SK-N-SH (cell line): Measurements from ENCODE around the gene CLASP1. TPM values are rescaled to one million over a fixed set of nuclear protein-coding genes. Genes with fewer than 3 reads are reported as not detected.

Source experiments
- CTCF ChIA-PET: fragments of 300-600, 350-600 bp; formaldehyde crosslinking; extraction: SDS; loops from one replicate; lab custom pipeline; 2021; lab: Yijun Ruan, JAX
- POLR2A ChIA-PET: fragments of 350-600 bp; sonication (Branson Sonifier 250); formaldehyde crosslinking; extraction: SDS; loops from one replicate; lab custom pipeline; 2020; ENCODE audit warnings: antibody characterized with exemption, inconsistent platforms; lab: Yijun Ruan, JAX
- DNase-seq: peaks from one replicate; pipeline ENCODE4 v3.0.0; 2012
- H2AFZ ChIP-seq: fragments of 200-600 bp; sonication (generic); 2 replicates; pipeline ENCODE4 v1.8.1; 2016; ENCODE audit warnings: antibody characterized with exemption, mild to moderate bottlenecking, low read depth
- H3F3A ChIP-seq: fragments of 200-600 bp; sonication (generic); replicated peaks from 2 replicates; pipeline ENCODE3; 2016; ENCODE audit warnings: antibody characterized with exemption, mild to moderate bottlenecking; ENCODE audit not compliant: insufficient read depth
- H3K27ac ChIP-seq, 2 experiments: fragments of 200-500 bp in 1 of 2; fragments of 200-600 bp in 1 of 2; sonication (Bioruptor generic) in 1 of 2; sonication (generic), shearing (Covaris generic) in 1 of 2; 2 replicates each; pipeline versions ENCODE4 v1.5.1 to v1.6.1; 2014 to 2016; ENCODE audit warnings: low read depth in 2 of 2, inconsistent platforms in 1 of 2, low read length in 1 of 2, mild to moderate bottlenecking in 1 of 2, mixed read lengths in 1 of 2
- H3K27me3 ChIP-seq: fragments of 200-600 bp; sonication (generic), shearing (Covaris generic); 2 replicates; pipeline ENCODE4 v1.6.1; 2016; ENCODE audit warnings: mixed run types; ENCODE audit not compliant: insufficient read depth
- H3K36me3 ChIP-seq, 2 experiments: fragments of 200-500 bp in 1 of 2; fragments of 200-600 bp in 1 of 2; sonication (Bioruptor generic) in 1 of 2; sonication (generic) in 1 of 2; replicated peaks in 1 of 2; 2 replicates each; pipeline versions ENCODE3 to v1.5.1; 2014 to 2016; ENCODE audit warnings: low read length in 1 of 2, mild to moderate bottlenecking in 1 of 2; ENCODE audit not compliant: insufficient read depth in 2 of 2, control insufficient read depth in 1 of 2
- H3K4me1 ChIP-seq, 2 experiments: fragments of 200-500 bp in 1 of 2; fragments of 200-600 bp in 1 of 2; sonication (Bioruptor generic) in 1 of 2; sonication (generic), shearing (Covaris generic) in 1 of 2; 2 replicates each; pipeline versions ENCODE4 v1.5.1 to v1.6.1; 2014 to 2016; ENCODE audit warnings: low read depth in 1 of 2, low read length in 1 of 2, mixed run types in 1 of 2; ENCODE audit not compliant: insufficient read depth in 2 of 2, control insufficient read depth in 1 of 2
- H3K4me2 ChIP-seq: fragments of 200-600 bp; sonication (generic), shearing (Covaris generic); 2 replicates; pipeline ENCODE4 v1.6.1; 2017; ENCODE audit warnings: mixed run types
- H3K4me3 ChIP-seq, 2 experiments: fragments of 200-500 bp in 1 of 2; fragments of 200-600 bp in 1 of 2; sonication (Bioruptor generic) in 1 of 2; sonication (generic), shearing (Covaris generic) in 1 of 2; 2 replicates each; pipeline versions ENCODE4 v1.5.1 to v1.8.1; 2014 to 2016; ENCODE audit warnings: low read depth in 2 of 2, inconsistent platforms in 1 of 2, low read length in 1 of 2, mild to moderate bottlenecking in 1 of 2, mixed read lengths in 1 of 2, moderate library complexity in 1 of 2
- H3K79me2 ChIP-seq: fragments of 200-600 bp; sonication (generic); 2 replicates; pipeline ENCODE4 v1.8.1; 2017; ENCODE audit warnings: mild to moderate bottlenecking; ENCODE audit not compliant: insufficient read depth
- H3K9ac ChIP-seq: fragments of 200-600 bp; sonication (generic); 2 replicates; pipeline ENCODE4 v1.6.1; 2017; ENCODE audit warnings: mixed run types
- H3K9me2 ChIP-seq: fragments of 200-600 bp; sonication (generic); 2 replicates; pipeline ENCODE4 v1.6.1; 2017; ENCODE audit warnings: mixed run types
- H3K9me3 ChIP-seq: fragments of 200-600 bp; sonication (generic); 2 replicates; pipeline ENCODE4 v1.6.1; 2017; ENCODE audit warnings: mixed run types, mild to moderate bottlenecking, moderate library complexity
- H4K20me1 ChIP-seq: fragments of 200-600 bp; sonication (generic); 2 replicates; pipeline ENCODE4 v1.6.1; 2017; ENCODE audit warnings: mild to moderate bottlenecking, mixed run types; ENCODE audit not compliant: insufficient read depth
- CHD2 ChIP-seq: fragments of 150-350 bp; IDR thresholded peaks from 2 replicates; pipeline ENCODE4 v1.6.1; 2018; ENCODE audit warnings: low read length; ENCODE audit not compliant: partially characterized antibody
- FOXJ3 ChIP-seq: sonication (generic); formaldehyde crosslinking; IDR thresholded peaks from 2 replicates; pipeline ENCODE4 v1.5.1; 2020; ENCODE audit warnings: mild to moderate bottlenecking, missing genetic modification reagents
- FOXM1 ChIP-seq: IDR thresholded peaks from 2 replicates; pipeline ENCODE4 v1.4.0; 2012; ENCODE audit warnings: low read depth, mild to moderate bottlenecking
- RAD21 ChIP-seq: IDR thresholded peaks from 2 replicates; pipeline ENCODE4 v1.6.1; 2012; ENCODE audit warnings: mild to moderate bottlenecking, low read length
- RCOR1 ChIP-seq: fragments of 150-350 bp; IDR thresholded peaks from 2 replicates; pipeline ENCODE4 v1.6.1; 2017; ENCODE audit warnings: antibody characterized with exemption, low read length
- TAF1 ChIP-seq: IDR thresholded peaks from 2 replicates; pipeline ENCODE4 v1.6.1; 2012; ENCODE audit warnings: low read depth, mild to moderate bottlenecking, low read length, moderate library complexity, borderline replicate concordance
- TCF12 ChIP-seq: IDR thresholded peaks from 2 replicates; pipeline ENCODE4 v1.4.0; 2012
- WGBS: methylation state at CpG from one replicate; pipeline ENCODE4 v1.1.6; 2017; ENCODE audit warnings: low lambda C conversion rate; 5-methylcytosine and 5-hydroxymethylcytosine counted together
- polyA plus RNA-seq, 3 experiments: library from polyadenylated mRNA; depleted of rRNA; stranded (reverse); fragments of >200 nt; gene quantifications; 2 replicates each; pipeline ENCODE4 v1.2.3, GENCODE V29; 2012
- TF ChIP-seq, protein P1 (sequence below): IDR thresholded peaks from 2 replicates; pipeline ENCODE4 v1.4.0; 2012; ENCODE audit warnings: low read depth, borderline replicate concordance
- TF ChIP-seq, protein P2 (sequence below): IDR thresholded peaks from 2 replicates; pipeline ENCODE4 v1.4.0; 2012; ENCODE audit warnings: low read depth
- TF ChIP-seq, protein P3 (sequence below): fragments of 150-350 bp; IDR thresholded peaks from 2 replicates; pipeline ENCODE4 v1.6.1; 2017; ENCODE audit warnings: antibody characterized with exemption, low read length, low read depth, borderline replicate concordance
- TF ChIP-seq, protein P4 (sequence below): IDR thresholded peaks from 2 replicates; pipeline ENCODE4 v1.6.1; 2012; ENCODE audit warnings: mild to moderate bottlenecking, low read depth, low read length, moderate library complexity
- TF ChIP-seq, protein P5 (sequence below): IDR thresholded peaks from 2 replicates; pipeline ENCODE4 v1.4.0; 2012; ENCODE audit warnings: low read depth, borderline replicate concordance
- TF ChIP-seq, protein P6 (sequence below): IDR thresholded peaks from 2 replicates; pipeline ENCODE4; 2012

CLASP1 gene
- polyA plus RNA-seq, 1 of the 3 experiments (the other 2 are of a cell fraction) = 4.9 TPM

DNA sequence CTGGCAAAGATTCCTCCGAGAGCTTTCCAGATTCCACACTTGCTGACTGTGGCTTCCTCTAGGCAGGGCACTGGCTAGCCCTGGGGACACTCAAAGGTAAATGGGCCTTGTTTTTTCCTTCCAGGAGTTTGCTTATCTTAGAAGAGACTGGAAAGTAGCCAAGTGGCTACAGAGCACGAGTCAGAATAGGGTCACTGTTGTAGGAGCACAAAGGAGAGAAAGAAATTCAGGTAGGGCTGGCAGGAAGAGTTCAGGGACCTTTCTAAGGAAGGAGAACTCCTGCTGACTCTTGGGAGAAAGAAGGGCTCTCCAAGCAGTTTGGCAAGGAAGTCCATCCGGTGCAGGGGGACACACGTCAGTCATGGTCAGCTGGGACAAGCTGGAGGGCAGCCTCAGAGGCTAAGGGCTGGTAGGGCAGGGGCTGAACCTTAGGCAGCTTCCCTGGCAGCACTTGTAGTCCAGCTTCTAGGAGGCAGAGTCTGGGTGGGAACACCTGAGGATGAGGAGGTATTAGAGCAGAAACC, 47.9 kb upstream of the CLASP1 start:
- Histone ChIP-seq H3K27me3 (no peaks in the 10 kb centered on the region), H3K9ac (no peak overlapping the region), H3K36me3 (no peaks in the 10 kb centered on the region), H3F3A (peaks cover 12% of the 10 kb centered on the region), H3K4me2 (no peak overlapping the region), H3K79me2 (no peaks in the 10 kb centered on the region), H3K27ac (no peak overlapping the region), H3K4me3 (no peak overlapping the region), H3K9me3 (no peaks in the 10 kb centered on the region), H2AFZ (no peak overlapping the region), H4K20me1 (no peaks in the 10 kb centered on the region), H3K9me2 (no peaks in the 10 kb centered on the region), H3K4me1 (peaks cover 3 to 14% of the 10 kb centered on the region in 2 experiments; a peak in 3 of 4 replicates)
- CTCF ChIA-PET = no interaction called here
- WGBS = 69% methylated on average over 4 of the region's 4 CpGs
- POLR2A ChIA-PET = no interaction called here
- no peak for DNase-seq
- TF ChIP-seq RAD21 (no peak), FOXJ3 (no peak), RCOR1 (no peak)
- TF ChIP-seq, protein P1, sequence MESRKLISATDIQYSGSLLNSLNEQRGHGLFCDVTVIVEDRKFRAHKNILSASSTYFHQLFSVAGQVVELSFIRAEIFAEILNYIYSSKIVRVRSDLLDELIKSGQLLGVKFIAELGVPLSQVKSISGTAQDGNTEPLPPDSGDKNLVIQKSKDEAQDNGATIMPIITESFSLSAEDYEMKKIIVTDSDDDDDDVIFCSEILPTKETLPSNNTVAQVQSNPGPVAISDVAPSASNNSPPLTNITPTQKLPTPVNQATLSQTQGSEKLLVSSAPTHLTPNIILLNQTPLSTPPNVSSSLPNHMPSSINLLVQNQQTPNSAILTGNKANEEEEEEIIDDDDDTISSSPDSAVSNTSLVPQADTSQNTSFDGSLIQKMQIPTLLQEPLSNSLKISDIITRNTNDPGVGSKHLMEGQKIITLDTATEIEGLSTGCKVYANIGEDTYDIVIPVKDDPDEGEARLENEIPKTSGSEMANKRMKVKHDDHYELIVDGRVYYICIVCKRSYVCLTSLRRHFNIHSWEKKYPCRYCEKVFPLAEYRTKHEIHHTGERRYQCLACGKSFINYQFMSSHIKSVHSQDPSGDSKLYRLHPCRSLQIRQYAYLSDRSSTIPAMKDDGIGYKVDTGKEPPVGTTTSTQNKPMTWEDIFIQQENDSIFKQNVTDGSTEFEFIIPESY = no peak
- TF ChIP-seq, protein P2, sequence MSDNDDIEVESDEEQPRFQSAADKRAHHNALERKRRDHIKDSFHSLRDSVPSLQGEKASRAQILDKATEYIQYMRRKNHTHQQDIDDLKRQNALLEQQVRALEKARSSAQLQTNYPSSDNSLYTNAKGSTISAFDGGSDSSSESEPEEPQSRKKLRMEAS = no peak
- TF ChIP-seq, protein P3, sequence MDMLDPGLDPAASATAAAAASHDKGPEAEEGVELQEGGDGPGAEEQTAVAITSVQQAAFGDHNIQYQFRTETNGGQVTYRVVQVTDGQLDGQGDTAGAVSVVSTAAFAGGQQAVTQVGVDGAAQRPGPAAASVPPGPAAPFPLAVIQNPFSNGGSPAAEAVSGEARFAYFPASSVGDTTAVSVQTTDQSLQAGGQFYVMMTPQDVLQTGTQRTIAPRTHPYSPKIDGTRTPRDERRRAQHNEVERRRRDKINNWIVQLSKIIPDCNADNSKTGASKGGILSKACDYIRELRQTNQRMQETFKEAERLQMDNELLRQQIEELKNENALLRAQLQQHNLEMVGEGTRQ = no peak
- TF ChIP-seq, protein P4, sequence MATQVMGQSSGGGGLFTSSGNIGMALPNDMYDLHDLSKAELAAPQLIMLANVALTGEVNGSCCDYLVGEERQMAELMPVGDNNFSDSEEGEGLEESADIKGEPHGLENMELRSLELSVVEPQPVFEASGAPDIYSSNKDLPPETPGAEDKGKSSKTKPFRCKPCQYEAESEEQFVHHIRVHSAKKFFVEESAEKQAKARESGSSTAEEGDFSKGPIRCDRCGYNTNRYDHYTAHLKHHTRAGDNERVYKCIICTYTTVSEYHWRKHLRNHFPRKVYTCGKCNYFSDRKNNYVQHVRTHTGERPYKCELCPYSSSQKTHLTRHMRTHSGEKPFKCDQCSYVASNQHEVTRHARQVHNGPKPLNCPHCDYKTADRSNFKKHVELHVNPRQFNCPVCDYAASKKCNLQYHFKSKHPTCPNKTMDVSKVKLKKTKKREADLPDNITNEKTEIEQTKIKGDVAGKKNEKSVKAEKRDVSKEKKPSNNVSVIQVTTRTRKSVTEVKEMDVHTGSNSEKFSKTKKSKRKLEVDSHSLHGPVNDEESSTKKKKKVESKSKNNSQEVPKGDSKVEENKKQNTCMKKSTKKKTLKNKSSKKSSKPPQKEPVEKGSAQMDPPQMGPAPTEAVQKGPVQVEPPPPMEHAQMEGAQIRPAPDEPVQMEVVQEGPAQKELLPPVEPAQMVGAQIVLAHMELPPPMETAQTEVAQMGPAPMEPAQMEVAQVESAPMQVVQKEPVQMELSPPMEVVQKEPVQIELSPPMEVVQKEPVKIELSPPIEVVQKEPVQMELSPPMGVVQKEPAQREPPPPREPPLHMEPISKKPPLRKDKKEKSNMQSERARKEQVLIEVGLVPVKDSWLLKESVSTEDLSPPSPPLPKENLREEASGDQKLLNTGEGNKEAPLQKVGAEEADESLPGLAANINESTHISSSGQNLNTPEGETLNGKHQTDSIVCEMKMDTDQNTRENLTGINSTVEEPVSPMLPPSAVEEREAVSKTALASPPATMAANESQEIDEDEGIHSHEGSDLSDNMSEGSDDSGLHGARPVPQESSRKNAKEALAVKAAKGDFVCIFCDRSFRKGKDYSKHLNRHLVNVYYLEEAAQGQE = no peak

DNA sequence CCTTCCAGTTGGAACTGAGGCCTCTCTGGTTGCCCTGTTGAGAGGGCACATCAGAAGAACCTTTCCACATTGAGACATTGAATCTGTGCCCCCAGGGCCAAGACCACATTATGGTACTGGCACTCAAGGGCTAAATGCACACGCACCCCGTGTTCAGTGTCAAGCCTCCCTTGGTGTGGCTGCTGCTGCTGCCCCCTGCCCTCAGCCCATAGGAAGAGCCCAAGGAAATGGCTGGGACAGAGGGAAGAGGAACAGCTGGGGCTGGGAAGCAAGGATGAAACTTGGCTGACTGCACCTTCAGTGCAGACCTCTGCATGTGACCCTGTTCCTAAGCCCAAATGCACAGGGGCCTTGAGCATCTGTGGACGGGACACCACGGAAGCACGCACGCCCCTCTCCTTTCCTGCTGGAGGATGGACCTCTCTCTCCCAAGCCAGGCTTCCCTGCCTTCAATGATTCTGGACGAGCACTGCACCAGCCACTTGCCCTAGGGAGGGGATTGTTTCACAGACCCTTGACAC, 47.2 kb upstream of the CLASP1 start:
- H3K4me1 ChIP-seq = peaks cover 3 to 14% of the 10 kb centered on the region in 2 experiments; a peak in 3 of 4 replicates
- H3K9me3 ChIP-seq = no peaks in the 10 kb centered on the region
- H3K4me3 ChIP-seq = no peak overlapping the region
- CTCF ChIA-PET = no interaction called here
- no peak overlapping the region for H3K4me2 ChIP-seq
- peaks cover 12% of the 10 kb centered on the region for H3F3A ChIP-seq
- DNase-seq = no peak
- no peaks in the 10 kb centered on the region for H3K36me3 ChIP-seq
- WGBS = 97% methylated on average over 7 of the region's 7 CpGs
- H4K20me1 ChIP-seq = no peaks in the 10 kb centered on the region
- no peak overlapping the region for H3K9ac ChIP-seq
- no peaks in the 10 kb centered on the region for H3K27me3 ChIP-seq
- no peak overlapping the region for H2AFZ ChIP-seq
- POLR2A ChIA-PET = no interaction called here
- H3K9me2 ChIP-seq = no peaks in the 10 kb centered on the region
- H3K79me2 ChIP-seq = no peaks in the 10 kb centered on the region
- H3K27ac ChIP-seq = no peak overlapping the region
- TF ChIP-seq RCOR1 (no peak), TAF1 (no peak), CHD2 (no peak), FOXM1 (no peak), TCF12 (no peak)
- TF ChIP-seq, protein P5, sequence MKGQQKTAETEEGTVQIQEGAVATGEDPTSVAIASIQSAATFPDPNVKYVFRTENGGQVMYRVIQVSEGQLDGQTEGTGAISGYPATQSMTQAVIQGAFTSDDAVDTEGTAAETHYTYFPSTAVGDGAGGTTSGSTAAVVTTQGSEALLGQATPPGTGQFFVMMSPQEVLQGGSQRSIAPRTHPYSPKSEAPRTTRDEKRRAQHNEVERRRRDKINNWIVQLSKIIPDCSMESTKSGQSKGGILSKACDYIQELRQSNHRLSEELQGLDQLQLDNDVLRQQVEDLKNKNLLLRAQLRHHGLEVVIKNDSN = no peak
- TF ChIP-seq, protein P6, sequence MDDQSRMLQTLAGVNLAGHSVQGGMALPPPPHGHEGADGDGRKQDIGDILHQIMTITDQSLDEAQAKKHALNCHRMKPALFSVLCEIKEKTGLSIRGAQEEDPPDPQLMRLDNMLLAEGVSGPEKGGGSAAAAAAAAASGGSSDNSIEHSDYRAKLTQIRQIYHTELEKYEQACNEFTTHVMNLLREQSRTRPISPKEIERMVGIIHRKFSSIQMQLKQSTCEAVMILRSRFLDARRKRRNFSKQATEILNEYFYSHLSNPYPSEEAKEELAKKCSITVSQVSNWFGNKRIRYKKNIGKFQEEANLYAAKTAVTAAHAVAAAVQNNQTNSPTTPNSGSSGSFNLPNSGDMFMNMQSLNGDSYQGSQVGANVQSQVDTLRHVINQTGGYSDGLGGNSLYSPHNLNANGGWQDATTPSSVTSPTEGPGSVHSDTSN = no peak
- TF ChIP-seq, protein P4 = no peak
